IPS DF 19.7 (cell line): ENCODE data around the gene TBRG4.
"Not testable (repeated sequence)": the region's sequence is repeated elsewhere in the genome, so short reads cannot be mapped to it uniquely, and the experiment has no call there.

Source experiments
- DNase-seq: peaks from one replicate; pipeline ENCODE4 v3.0.0-alpha.2; 2013; ENCODE audit warnings: low read depth, low spot score

TBRG4 gene

GRCh38 chr7:45111298-45112223 lies at the start of gene TBRG4:
TBRG4 (minus strand) TSS chr7:45111697; CDS start chr7:45109237, 2,460 bp downstream.
- peak; percentile 70 for DNase-seq

- no peak for DNase-seq
Observed at GRCh38 chr7:45161138-45161537, 49.6 kb upstream of the TBRG4 start.

GRCh38 chr7:45160417-45160881 lies 49.0 kb upstream of the TBRG4 start:
- no peak for DNase-seq

- DNase-seq = no peak
Observed at GRCh38 chr7:45159296-45159695, 47.8 kb upstream of the TBRG4 start.

- no peak for DNase-seq
Observed at GRCh38 chr7:45158471-45158870, 47.0 kb upstream of the TBRG4 start.

GRCh38 chr7:45157653-45158401 lies 46.3 kb upstream of the TBRG4 start, which contains the start of gene RAMP3:
RAMP3 (plus strand) TSS chr7:45157791; CDS start chr7:45157829, 38 bp downstream.
- no peak for DNase-seq

GRCh38 chr7:45157286-45157652 lies 45.8 kb upstream of the TBRG4 start:
- DNase-seq = no peak

GRCh38 chr7:45156516-45157272 lies 45.2 kb upstream of the TBRG4 start:
- DNase-seq = no peak

GRCh38 chr7:45155941-45156340 lies 44.4 kb upstream of the TBRG4 start:
- no peak for DNase-seq

- DNase-seq = no peak
Observed at GRCh38 chr7:45155357-45155900, 43.9 kb upstream of the TBRG4 start.

GRCh38 chr7:45153861-45154260 lies 42.4 kb upstream of the TBRG4 start:
- DNase-seq = not testable (repeated sequence)

GRCh38 chr7:45153233-45153632 lies 41.7 kb upstream of the TBRG4 start:
- no peak for DNase-seq

- no peak for DNase-seq
Observed at GRCh38 chr7:45151967-45152366, 40.5 kb upstream of the TBRG4 start.

GRCh38 chr7:45151131-45151684 lies 39.7 kb upstream of the TBRG4 start:
- no peak for DNase-seq

- DNase-seq = no peak
Observed at GRCh38 chr7:45150199-45150598, 38.7 kb upstream of the TBRG4 start.

GRCh38 chr7:45149606-45150005 lies 38.1 kb upstream of the TBRG4 start:
- no peak for DNase-seq

- no peak for DNase-seq
Observed at GRCh38 chr7:45148653-45148973, 37.1 kb upstream of the TBRG4 start.

GRCh38 chr7:45147858-45148652 lies 36.6 kb upstream of the TBRG4 start:
- no peak for DNase-seq

- no peak for DNase-seq
Observed at GRCh38 chr7:45146531-45147379, 35.3 kb upstream of the TBRG4 start.

- no peak for DNase-seq
Observed at GRCh38 chr7:45145881-45146280, 34.4 kb upstream of the TBRG4 start.
